Activated CD4-positive, CD25-positive, alpha-beta regulatory T cell treated with anti-CD3 and anti-CD28 coated beads, Interleukin-2, amount 50 U/mL, for 16 hours (primary cell): ENCODE data around the gene CCDC24.
A peak's percentile ranks its signal among the peaks of the same experiment; 100 is the strongest.

ENCODE experiments used
- DNase-seq: peaks from one replicate; pipeline ENCODE4 v3.0.0-alpha.2; 2020; ENCODE audit warnings: low read depth, low spot score

The CCDC24 gene

GRCh38 chr1:43991476-43992231 lies at the start of gene CCDC24:
CCDC24 (plus strand) TSS chr1:43991599; CDS start chr1:43991879, 280 bp downstream.
- DNase-seq: peak; percentile 48

GRCh38 chr1:43942411-43942810 lies 49.0 kb upstream of the CCDC24 start:
- no peak for DNase-seq

GRCh38 chr1:43944860-43945259 lies 46.5 kb upstream of the CCDC24 start:
- DNase-seq: no peak

GRCh38 chr1:43945674-43946235 lies 45.6 kb upstream of the CCDC24 start:
- no peak for DNase-seq

- DNase-seq: peak; percentile 87
These were observed 45.0 kb upstream of the CCDC24 start, which contains the start of gene IPO13 for GRCh38 chr1:43946236-43947060. IPO13 (plus strand) TSS chr1:43946950; CDS start chr1:43947601, 651 bp downstream.

GRCh38 chr1:43947061-43947873 lies 44.1 kb upstream of the CCDC24 start:
- no peak for DNase-seq

GRCh38 chr1:43947874-43948437 lies 43.4 kb upstream of the CCDC24 start:
- DNase-seq: no peak

GRCh38 chr1:43949678-43950077 lies 41.7 kb upstream of the CCDC24 start:
- DNase-seq: no peak

GRCh38 chr1:43951021-43951985 lies 40.1 kb upstream of the CCDC24 start:
- no peak for DNase-seq

- DNase-seq: no peak
These were observed 38.6 kb upstream of the CCDC24 start for GRCh38 chr1:43952731-43953346.

- no peak for DNase-seq
These were observed 38.0 kb upstream of the CCDC24 start for GRCh38 chr1:43953361-43953760.

- no peak for DNase-seq
These were observed 37.4 kb upstream of the CCDC24 start for GRCh38 chr1:43954036-43954435.

- DNase-seq: no peak
These were observed 35.2 kb upstream of the CCDC24 start for GRCh38 chr1:43956234-43956633.

GRCh38 chr1:43957407-43958040 lies 33.9 kb upstream of the CCDC24 start:
- DNase-seq: no peak

GRCh38 chr1:43958351-43959255 lies 32.8 kb upstream of the CCDC24 start:
- DNase-seq: no peak

GRCh38 chr1:43960798-43961197 lies 30.6 kb upstream of the CCDC24 start:
- DNase-seq: no peak

- DNase-seq: no peak
These were observed 29.7 kb upstream of the CCDC24 start for GRCh38 chr1:43961692-43962091.

- no peak for DNase-seq
These were observed 29.1 kb upstream of the CCDC24 start for GRCh38 chr1:43962324-43962723.
